ENCODE data around the gene CAMSAP3.

Gene CAMSAP3

GRCh38 chr19:7596211-7596937 is 711 bp downstream of the CAMSAP3 start:
- H3K9ac ChIP-seq (ENCODE audit: low read depth, low read length), result peak overlapping the region; percentile 60
- peaks cover 9% of the 10 kb centered on the region; the same call in 1 of the 2 replicates for H3K4me1 ChIP-seq (ENCODE audit: insufficient read depth, low read length)
- no peaks in the 10 kb centered on the region for H3K9me3 ChIP-seq (ENCODE audit: control insufficient read depth, insufficient read depth, low read length)
- H3K36me3 ChIP-seq (ENCODE audit: insufficient read depth, low read length), result no peaks in the 10 kb centered on the region

DNA sequence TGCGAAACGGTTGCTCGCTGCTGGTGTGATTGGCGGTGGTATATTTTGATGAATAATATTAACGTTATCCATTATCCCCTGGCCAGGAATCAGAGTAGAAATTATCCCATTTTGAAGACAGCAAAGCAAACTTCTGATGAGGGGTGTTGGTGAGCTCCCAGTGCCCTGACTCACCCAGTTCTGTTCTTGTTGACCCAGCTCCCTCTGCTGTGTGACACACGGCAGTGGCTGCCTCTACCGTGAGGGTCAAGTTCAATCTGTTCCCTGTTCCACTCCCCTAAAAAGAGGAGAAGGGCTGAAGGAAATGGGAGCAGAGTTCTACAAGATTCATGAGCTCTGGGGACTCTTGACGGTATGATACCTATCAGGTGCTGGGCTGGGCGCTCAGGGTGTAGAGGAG is 2.0 kb downstream of the CAMSAP3 start:
- Histone ChIP-seq H3K4me1 (ENCODE audit: insufficient read depth, low read length) (peaks cover 12% of the 10 kb centered on the region; the same call in 1 of the 2 replicates), H3K36me3 (ENCODE audit: insufficient read depth, low read length) (no peaks in the 10 kb centered on the region), H3K9me3 (ENCODE audit: control insufficient read depth, insufficient read depth, low read length) (no peaks in the 10 kb centered on the region), H3K9ac (ENCODE audit: low read depth, low read length) (no peak overlapping the region)

DNA sequence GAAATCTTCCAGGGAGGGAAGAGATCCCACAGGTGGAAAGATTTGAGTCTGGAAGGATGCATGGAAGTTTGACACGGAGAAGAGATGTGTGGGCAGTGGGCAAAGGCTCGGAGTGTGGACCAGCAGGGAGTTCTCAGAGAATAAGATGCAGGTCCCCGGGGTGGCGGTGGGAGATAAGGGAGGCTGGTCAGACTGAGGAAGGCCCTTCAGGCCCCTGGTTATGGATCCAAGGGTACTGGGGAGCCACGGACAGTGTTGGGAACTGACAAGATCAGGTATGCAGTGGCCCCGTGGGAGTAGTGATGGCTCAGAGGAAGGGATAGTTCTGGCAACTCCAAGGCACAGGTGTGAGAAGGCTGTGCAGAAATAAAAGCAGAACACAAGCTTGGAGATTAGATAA is 2.5 kb downstream of the CAMSAP3 start:
- H3K36me3 ChIP-seq (ENCODE audit: insufficient read depth, low read length), result no peaks in the 10 kb centered on the region
- H3K4me1 ChIP-seq (ENCODE audit: insufficient read depth, low read length), result peaks cover 12% of the 10 kb centered on the region; the same call in 1 of the 2 replicates
- no peaks in the 10 kb centered on the region for H3K9me3 ChIP-seq (ENCODE audit: control insufficient read depth, insufficient read depth, low read length)
- no peak overlapping the region for H3K9ac ChIP-seq (ENCODE audit: low read depth, low read length)

DNA sequence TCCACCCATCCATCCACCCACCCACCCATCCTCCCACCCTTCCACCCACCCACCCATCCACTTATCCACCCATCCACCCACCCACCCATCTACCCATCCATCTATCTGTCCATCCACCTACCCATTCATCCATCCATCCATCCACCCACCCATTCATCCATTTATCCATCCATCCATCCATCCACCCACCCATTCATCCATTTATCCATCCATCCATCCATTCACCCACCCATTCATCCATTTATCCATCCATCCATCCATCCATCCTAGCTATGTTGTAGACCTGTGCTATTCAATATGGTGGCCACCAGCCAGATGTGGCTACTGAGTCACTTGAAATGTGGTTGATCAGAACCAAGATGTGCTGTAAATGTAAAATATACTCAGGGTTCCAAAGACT is 5.1 kb downstream of the CAMSAP3 start:
- Histone ChIP-seq H3K4me1 (ENCODE audit: insufficient read depth, low read length) (peaks cover 12% of the 10 kb centered on the region; the same call in 1 of the 2 replicates), H3K9me3 (ENCODE audit: control insufficient read depth, insufficient read depth, low read length) (no peaks in the 10 kb centered on the region), H3K36me3 (ENCODE audit: insufficient read depth, low read length) (no peaks in the 10 kb centered on the region), H3K9ac (ENCODE audit: low read depth, low read length) (no peak overlapping the region)

DNA sequence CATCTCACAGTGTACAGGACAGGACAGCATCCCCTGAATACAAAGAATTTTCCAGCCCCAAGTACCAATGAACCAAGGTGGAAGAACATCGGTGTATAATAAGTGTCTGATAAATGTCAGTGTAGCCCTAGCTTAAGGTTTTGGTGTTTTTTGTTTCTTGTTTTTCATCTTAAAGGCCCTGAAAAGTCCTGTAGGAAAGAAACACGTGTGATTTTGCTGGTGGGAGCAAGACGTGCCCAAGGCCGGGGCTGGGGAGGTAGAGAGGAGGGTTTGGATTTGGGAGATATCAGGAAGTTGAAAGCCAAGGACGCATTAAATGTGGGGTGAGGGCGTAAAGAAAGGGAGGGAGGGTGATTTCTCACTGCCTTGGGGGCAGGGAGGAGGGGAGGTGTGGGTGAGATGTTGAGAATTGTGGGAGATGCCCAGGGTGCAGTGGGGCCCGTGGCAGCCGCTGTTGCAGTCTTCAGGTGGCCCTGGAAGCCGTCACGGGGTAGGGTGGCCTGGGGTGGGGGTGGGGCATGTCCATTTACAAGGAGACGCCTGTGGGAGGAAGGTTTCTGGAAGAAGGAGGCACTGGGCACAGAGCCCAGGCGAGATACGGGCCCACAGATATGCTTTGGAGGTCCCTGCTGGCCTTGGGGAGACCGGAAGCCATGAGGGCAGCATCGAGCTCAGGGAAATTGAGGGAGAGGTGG is 6.7 kb downstream of the CAMSAP3 start:
- Histone ChIP-seq H3K9me3 (ENCODE audit: control insufficient read depth, insufficient read depth, low read length) (no peaks in the 10 kb centered on the region), H3K36me3 (ENCODE audit: insufficient read depth, low read length) (no peaks in the 10 kb centered on the region), H3K4me1 (ENCODE audit: insufficient read depth, low read length) (peaks cover 8% of the 10 kb centered on the region; the same call in 1 of the 2 replicates), H3K9ac (ENCODE audit: low read depth, low read length) (no peak overlapping the region)

GRCh38 chr19:7602935-7603497 is 7.4 kb downstream of the CAMSAP3 start:
- H3K4me1 ChIP-seq (ENCODE audit: insufficient read depth, low read length), result peaks cover 4% of the 10 kb centered on the region; the same call in 1 of the 2 replicates

DNA sequence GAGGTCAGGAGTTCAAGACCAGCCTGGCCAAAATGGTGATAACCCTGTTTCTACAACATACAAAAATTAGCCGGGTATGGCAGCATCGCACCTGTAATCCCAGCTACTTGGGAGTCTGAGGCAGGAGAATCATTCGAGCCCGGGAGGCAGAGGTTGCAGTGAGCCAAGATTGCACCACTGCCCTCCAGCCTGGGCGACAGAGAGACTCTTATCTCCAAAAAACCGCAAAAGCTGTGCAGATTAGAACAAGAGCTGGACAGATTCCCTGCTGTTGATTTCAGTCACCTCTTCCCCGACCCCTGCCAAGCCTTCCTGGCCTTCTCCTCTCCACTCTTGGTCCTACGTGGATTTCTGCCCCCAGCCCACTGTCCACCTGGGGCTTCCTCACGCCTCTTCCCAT is 8.3 kb downstream of the CAMSAP3 start:
- Histone ChIP-seq H3K4me1 (ENCODE audit: insufficient read depth, low read length) (peaks cover 3% of the 10 kb centered on the region; the same call in 1 of the 2 replicates), H3K9me3 (ENCODE audit: control insufficient read depth, insufficient read depth, low read length) (no peaks in the 10 kb centered on the region), H3K36me3 (ENCODE audit: insufficient read depth, low read length) (no peaks in the 10 kb centered on the region), H3K9ac (ENCODE audit: low read depth, low read length) (no peak overlapping the region)

More at GRCh38 chr19:7602935-7603497, 7.4 kb downstream of the CAMSAP3 start:
- no peak overlapping the region for H3K9ac ChIP-seq (ENCODE audit: low read depth, low read length)
- H3K9me3 ChIP-seq (ENCODE audit: control insufficient read depth, insufficient read depth, low read length), result no peaks in the 10 kb centered on the region
- H3K36me3 ChIP-seq (ENCODE audit: insufficient read depth, low read length), result no peaks in the 10 kb centered on the region

DNA sequence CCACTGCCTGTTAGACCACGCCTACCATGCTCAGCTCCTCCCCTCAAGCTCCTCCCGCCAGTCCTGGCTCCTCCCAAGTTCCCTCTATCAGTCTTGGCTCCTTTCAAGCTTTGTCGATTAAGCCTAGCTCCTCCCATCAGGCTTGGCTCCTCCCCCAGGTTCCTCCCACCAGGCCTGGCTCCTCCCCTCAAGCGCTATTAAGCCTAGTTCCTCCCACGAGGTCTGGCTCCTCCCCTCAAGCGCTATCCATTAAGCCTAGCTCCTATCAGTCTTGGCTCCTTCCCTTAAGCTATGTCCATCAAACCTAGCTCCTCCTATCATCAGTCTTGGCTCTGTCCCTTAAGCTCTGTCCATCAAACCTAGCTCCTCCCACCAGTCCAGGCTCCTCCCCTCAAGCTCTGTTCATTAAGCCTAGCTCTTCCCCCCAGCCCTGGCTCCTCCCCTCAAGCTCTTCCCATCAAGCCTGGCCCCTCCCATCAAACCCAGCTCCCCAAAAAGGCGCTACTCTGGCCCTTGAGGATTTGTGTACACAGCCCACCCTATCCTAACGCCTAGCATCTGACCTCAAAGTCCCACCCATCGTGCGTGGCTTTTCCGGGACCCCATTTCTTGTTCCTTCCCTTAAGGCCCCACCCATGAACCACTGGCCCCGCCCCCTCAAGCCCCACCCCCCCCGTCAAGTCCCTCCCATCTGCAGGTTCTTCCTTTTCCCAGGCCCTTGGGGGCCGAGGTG is 10.0 kb downstream of the CAMSAP3 start:
- H3K9ac ChIP-seq (ENCODE audit: low read depth, low read length), result peak overlapping the region; percentile 55; the same call in 1 of the 2 replicates
- H3K4me1 ChIP-seq (ENCODE audit: insufficient read depth, low read length), result peaks cover 3% of the 10 kb centered on the region; the same call in 1 of the 2 replicates
- no peaks in the 10 kb centered on the region for H3K9me3 ChIP-seq (ENCODE audit: control insufficient read depth, insufficient read depth, low read length)
- no peaks in the 10 kb centered on the region for H3K36me3 ChIP-seq (ENCODE audit: insufficient read depth, low read length)

DNA sequence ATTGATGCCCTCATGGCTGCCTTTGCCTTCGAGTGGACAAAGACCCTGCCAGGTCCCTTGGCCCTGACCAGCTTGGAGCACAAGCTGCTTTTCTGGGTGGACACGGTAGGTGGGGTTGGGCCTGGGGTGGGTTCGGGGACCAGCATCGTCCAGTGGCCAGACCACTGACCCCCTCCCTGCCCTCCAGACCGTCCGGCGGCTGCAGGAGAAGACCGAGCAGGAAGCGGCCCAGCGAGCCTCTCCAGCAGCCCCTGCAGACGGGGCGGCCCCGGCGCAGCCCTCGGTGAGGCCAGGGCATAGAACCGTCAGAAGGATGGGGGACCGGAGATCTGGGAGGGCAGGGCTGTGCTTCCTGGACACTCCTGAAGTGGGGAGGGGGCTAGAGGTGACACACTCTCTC is 10.6 kb downstream of the CAMSAP3 start:
- Histone ChIP-seq H3K9ac (ENCODE audit: low read depth, low read length) (no peak overlapping the region), H3K4me1 (ENCODE audit: insufficient read depth, low read length) (peaks cover 3% of the 10 kb centered on the region; the same call in 1 of the 2 replicates), H3K36me3 (ENCODE audit: insufficient read depth, low read length) (no peaks in the 10 kb centered on the region), H3K9me3 (ENCODE audit: control insufficient read depth, insufficient read depth, low read length) (no peaks in the 10 kb centered on the region)

DNA sequence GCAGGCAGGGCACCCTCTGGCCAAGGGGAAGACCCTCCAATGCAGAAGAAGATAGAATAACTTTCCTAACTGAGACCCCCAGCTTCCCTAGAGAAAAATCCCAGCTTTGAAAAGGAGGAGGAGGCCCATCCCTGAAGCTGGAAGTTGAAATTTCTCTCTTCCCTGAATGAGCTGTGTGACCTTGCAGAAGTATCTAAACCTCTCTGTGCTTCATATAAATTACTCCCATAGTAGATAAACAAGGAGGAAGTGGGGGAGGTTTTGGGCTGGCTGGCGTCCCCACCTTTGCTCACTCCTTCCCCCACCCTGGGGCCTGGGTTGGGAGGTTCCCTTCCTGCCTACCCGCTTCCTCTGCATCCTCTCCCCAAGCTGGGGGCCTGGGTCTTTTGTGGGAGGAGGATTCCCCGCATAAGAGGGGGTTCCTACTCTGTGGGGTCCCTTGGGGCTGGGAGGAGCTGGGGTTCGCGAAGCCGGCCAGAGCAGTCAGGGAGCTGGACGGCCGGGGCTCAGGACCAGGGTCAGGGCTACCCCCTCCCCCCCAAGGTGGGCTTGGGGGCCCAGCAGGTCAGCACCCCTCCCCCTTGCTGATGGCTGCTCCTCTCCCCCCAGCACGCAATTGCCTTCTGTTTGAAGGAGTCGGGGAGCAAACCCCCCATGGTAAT is 11.7 kb downstream of the CAMSAP3 start:
- H3K36me3 ChIP-seq (ENCODE audit: insufficient read depth, low read length), result no peaks in the 10 kb centered on the region
- H3K9me3 ChIP-seq (ENCODE audit: control insufficient read depth, insufficient read depth, low read length), result no peaks in the 10 kb centered on the region
- H3K9ac ChIP-seq (ENCODE audit: low read depth, low read length), result no peak overlapping the region
- peaks cover under 1% of the 10 kb centered on the region; the same call in 1 of the 2 replicates for H3K4me1 ChIP-seq (ENCODE audit: insufficient read depth, low read length)

DNA sequence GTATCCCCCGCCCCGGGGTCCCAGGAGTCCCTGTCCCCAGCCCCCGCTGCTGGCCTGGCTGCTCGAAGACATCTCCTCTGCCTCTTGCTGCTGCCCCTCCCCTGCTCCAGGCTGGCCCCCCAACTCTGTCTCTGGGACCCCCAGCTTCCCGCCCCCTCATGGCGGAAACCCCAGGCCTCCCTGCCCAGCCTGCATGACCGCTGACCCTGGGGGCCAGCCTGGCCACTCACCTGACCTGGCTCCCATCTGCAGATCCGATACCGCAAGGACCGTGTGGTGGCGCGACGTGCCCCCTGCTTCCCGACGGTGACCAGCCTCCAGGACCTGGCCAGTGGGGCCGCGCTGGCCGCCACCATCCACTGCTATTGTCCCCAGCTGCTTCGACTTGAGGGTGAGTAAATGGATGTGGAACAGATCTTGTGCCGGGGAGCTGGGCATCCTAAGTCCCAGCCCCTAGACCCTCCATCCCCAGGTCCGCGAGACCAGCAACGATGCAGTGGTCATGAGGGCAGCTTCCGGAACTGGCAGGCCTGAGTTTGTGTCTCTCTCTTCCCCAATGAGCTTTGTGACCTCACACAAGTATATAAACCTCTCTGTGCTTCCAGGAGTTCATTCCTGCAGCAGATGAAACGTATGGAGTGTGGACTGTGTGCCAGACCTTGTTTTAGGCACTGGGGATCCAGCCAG is 12.4 kb downstream of the CAMSAP3 start:
- Histone ChIP-seq H3K9ac (ENCODE audit: low read depth, low read length) (no peak overlapping the region), H3K36me3 (ENCODE audit: insufficient read depth, low read length) (no peaks in the 10 kb centered on the region), H3K9me3 (ENCODE audit: control insufficient read depth, insufficient read depth, low read length) (no peaks in the 10 kb centered on the region), H3K4me1 (ENCODE audit: insufficient read depth, low read length) (no peaks in the 10 kb centered on the region; the same call in 1 of the 2 replicates)

DNA sequence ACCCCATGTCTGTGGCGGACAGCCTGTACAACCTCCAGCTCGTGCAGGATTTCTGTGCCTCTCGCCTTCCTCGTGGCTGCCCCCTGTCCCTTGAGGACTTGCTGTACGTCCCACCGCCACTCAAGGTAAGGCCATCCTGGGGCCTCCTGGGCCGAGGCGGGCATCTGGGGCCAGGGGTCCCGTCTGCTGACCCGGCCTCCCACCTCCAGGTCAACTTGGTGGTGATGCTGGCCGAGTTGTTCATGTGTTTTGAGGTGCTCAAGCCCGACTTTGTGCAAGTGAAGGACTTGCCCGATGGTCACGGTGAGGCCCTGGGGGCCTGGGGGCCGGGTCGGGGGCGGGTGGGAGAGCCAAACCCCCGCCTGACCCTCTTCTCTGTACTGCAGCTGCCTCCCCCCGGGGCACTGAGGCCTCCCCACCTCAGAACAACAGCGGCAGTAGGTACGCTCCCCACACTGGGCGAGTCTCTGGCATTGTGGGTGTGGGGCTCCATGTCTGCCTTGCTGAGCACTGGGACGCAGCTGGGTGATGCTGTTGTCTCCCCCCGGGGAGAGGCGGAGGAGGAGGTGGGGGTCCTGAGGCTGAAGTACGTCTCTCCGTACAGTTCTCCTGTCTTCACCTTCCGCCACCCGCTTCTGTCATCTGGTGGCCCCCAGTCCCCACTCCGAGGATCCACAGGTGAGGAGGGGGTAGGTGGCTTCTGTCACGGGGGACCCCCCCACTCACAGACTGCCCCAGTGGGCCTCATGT is 15.0 kb downstream of the CAMSAP3 start:
- Histone ChIP-seq H3K36me3 (ENCODE audit: insufficient read depth, low read length) (no peaks in the 10 kb centered on the region), H3K9ac (ENCODE audit: low read depth, low read length) (no peak overlapping the region), H3K4me1 (ENCODE audit: insufficient read depth, low read length) (no peaks in the 10 kb centered on the region; the same call in 1 of the 2 replicates), H3K9me3 (ENCODE audit: control insufficient read depth, insufficient read depth, low read length) (no peaks in the 10 kb centered on the region)
